ENCODE data around the gene GPR180. TPM values are rescaled to one million over a fixed set of nuclear protein-coding genes. Genes with fewer than 3 reads are reported as not detected.
A peak's percentile ranks its signal among the peaks of the same experiment; 100 is the strongest.

Gene GPR180
- total RNA-seq, 4 donors from 2014 or later = 0.37 to 4.9 (median 2.3) TPM

GRCh38 chr13:94640721-94641120, 39.1 kb downstream of the GPR180 start:
- intact Hi-C loops (cut with DNase I; ENCODE audit: low total_unique reads) (no loop called here), in situ Hi-C loops (cut with MboI; ENCODE audit: low pct_ligation_motif_present in 1 of 4, low pct_unique_long_range_greater_than_20kb in 1 of 4, low sequenced_read_pairs in 3 of 4) (no loop called here)
- 48 to 57% methylated on average over 2 of the region's 2 CpGs for WGBS, 2 donors (ENCODE audit: low coverage in 1 of 2)

GRCh38 chr13:94641409-94641941, 39.8 kb downstream of the GPR180 start:
- in situ Hi-C loops (cut with MboI; ENCODE audit: low pct_ligation_motif_present in 1 of 4, low pct_unique_long_range_greater_than_20kb in 1 of 4, low sequenced_read_pairs in 3 of 4) = no loop called here
- DNase-seq = no peak

More at GRCh38 chr13:94640721-94641120, 39.1 kb downstream of the GPR180 start:
- no peak overlapping the region for H3K4me3 ChIP-seq
- H3K27me3 ChIP-seq = no peaks in the 10 kb centered on the region
- no peaks in the 10 kb centered on the region for H3K36me3 ChIP-seq
- no peaks in the 10 kb centered on the region for H3K9me3 ChIP-seq
- no peak for DNase-seq
- H3K27ac ChIP-seq = no peak overlapping the region
- peaks cover 0 to 12% (median 7%) of the 10 kb centered on the region in 4 donors for H3K4me1 ChIP-seq
- TF ChIP-seq POLR2A (IDR thresholded peaks at IDR 0.05) (no peak), EP300 (IDR thresholded peaks at IDR 0.05; ENCODE audit: low read depth) (no peak), POLR2AphosphoS5 (IDR thresholded peaks at IDR 0.05) (no peak)
- TF ChIP-seq, protein P1, sequence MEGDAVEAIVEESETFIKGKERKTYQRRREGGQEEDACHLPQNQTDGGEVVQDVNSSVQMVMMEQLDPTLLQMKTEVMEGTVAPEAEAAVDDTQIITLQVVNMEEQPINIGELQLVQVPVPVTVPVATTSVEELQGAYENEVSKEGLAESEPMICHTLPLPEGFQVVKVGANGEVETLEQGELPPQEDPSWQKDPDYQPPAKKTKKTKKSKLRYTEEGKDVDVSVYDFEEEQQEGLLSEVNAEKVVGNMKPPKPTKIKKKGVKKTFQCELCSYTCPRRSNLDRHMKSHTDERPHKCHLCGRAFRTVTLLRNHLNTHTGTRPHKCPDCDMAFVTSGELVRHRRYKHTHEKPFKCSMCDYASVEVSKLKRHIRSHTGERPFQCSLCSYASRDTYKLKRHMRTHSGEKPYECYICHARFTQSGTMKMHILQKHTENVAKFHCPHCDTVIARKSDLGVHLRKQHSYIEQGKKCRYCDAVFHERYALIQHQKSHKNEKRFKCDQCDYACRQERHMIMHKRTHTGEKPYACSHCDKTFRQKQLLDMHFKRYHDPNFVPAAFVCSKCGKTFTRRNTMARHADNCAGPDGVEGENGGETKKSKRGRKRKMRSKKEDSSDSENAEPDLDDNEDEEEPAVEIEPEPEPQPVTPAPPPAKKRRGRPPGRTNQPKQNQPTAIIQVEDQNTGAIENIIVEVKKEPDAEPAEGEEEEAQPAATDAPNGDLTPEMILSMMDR (IDR thresholded peaks at IDR 0.05) = no peak

GRCh38 chr13:94646904-94647303, 45.2 kb downstream of the GPR180 start:
- intact Hi-C loops (cut with DNase I; ENCODE audit: low total_unique reads) = no loop called here
- TF ChIP-seq EP300 (IDR thresholded peaks at IDR 0.05; ENCODE audit: low read depth) (no peak), POLR2A (IDR thresholded peaks at IDR 0.05) (no peak), POLR2AphosphoS5 (IDR thresholded peaks at IDR 0.05) (no peak)
- TF ChIP-seq, protein P1 (IDR thresholded peaks at IDR 0.05) = no peak
- H3K4me1 ChIP-seq = peaks cover 0 to 5% (median 2%) of the 10 kb centered on the region in 4 donors
- WGBS, 2 donors (ENCODE audit: low coverage in 1 of 2) = 41 to 44% methylated on average over 2 to 4 of the region's 4 CpGs
- no peaks in the 10 kb centered on the region for H3K9me3 ChIP-seq
- no peak for DNase-seq
- no peaks in the 10 kb centered on the region for H3K27me3 ChIP-seq
- H3K36me3 ChIP-seq = no peaks in the 10 kb centered on the region
- H3K4me3 ChIP-seq = no peak overlapping the region
- no peak overlapping the region for H3K27ac ChIP-seq
- in situ Hi-C loops (cut with MboI; ENCODE audit: low pct_ligation_motif_present in 1 of 4, low pct_unique_long_range_greater_than_20kb in 1 of 4, low sequenced_read_pairs in 3 of 4) = no loop called here

More at GRCh38 chr13:94641409-94641941, 39.8 kb downstream of the GPR180 start:
- TF ChIP-seq, protein P1 (IDR thresholded peaks at IDR 0.05) = no peak
- TF ChIP-seq EP300 (IDR thresholded peaks at IDR 0.05; ENCODE audit: low read depth) (no peak), POLR2AphosphoS5 (IDR thresholded peaks at IDR 0.05) (no peak), POLR2A (IDR thresholded peaks at IDR 0.05) (no peak)
- H3K4me1 ChIP-seq = peaks cover 0 to 12% (median 7%) of the 10 kb centered on the region in 4 donors
- no peaks in the 10 kb centered on the region for H3K36me3 ChIP-seq
- peak overlapping the region in 1 of 4 donors; percentile 0 for H3K27ac ChIP-seq
- 13 to 23% methylated on average over 3 of the region's 3 CpGs for WGBS, 2 donors (ENCODE audit: low coverage in 1 of 2)
- no peak overlapping the region for H3K4me3 ChIP-seq
- no peaks in the 10 kb centered on the region for H3K9me3 ChIP-seq
- H3K27me3 ChIP-seq = no peaks in the 10 kb centered on the region
- intact Hi-C loops (cut with DNase I; ENCODE audit: low total_unique reads) = no loop called here

GRCh38 chr13:94656176-94656575, 54.5 kb downstream of the GPR180 start:
- Histone ChIP-seq H3K4me3 (no peak overlapping the region), H3K4me1 (peaks cover 0 to 3% (median 0%) of the 10 kb centered on the region in 4 donors), H3K27ac (no peak overlapping the region), H3K27me3 (no peaks in the 10 kb centered on the region), H3K36me3 (no peaks in the 10 kb centered on the region), H3K9me3 (no peaks in the 10 kb centered on the region)
- no peak for DNase-seq
- TF ChIP-seq POLR2A (IDR thresholded peaks at IDR 0.05) (no peak), POLR2AphosphoS5 (IDR thresholded peaks at IDR 0.05) (no peak), EP300 (IDR thresholded peaks at IDR 0.05; ENCODE audit: low read depth) (no peak)
- TF ChIP-seq, protein P1 (IDR thresholded peaks at IDR 0.05) = no peak
- in situ Hi-C loops (cut with MboI; ENCODE audit: low pct_ligation_motif_present in 1 of 4, low pct_unique_long_range_greater_than_20kb in 1 of 4, low sequenced_read_pairs in 3 of 4) (no loop called here), intact Hi-C loops (cut with DNase I; ENCODE audit: low total_unique reads) (no loop called here)
- WGBS, 2 donors (ENCODE audit: low coverage in 1 of 2) = 81% methylated on average over 1 of the region's 1 CpG; no CpG with 5 or more reads in 1 of the 2 donors

Data from transverse colon (tissue), 4 donors.